Keratinocyte (primary cell): ENCODE data around the gene PARD3. TPM values are rescaled to one million over a fixed set of nuclear protein-coding genes. Genes with fewer than 3 reads are reported as not detected.

Source experiments
- DNase-seq: peaks from one replicate; pipeline ENCODE4 v3.0.0-alpha.2; 2011; ENCODE audit warnings: low read depth, missing footprints, low spot score
- FAIRE-seq: peaks from 2 replicates; lab custom pipeline; 2011; peaks lifted over from hg19 to GRCh38; lab: Jason Lieb, UNC
- H2AFZ ChIP-seq: 2 replicates; pipeline ENCODE4 v1.6.0; 2012; ENCODE audit warnings: low read length, control low read depth, inconsistent platforms; ENCODE audit not compliant: control insufficient read depth
- H3K27ac ChIP-seq: 2 replicates; pipeline ENCODE4 v1.5.1; 2011; ENCODE audit warnings: low read length; ENCODE audit not compliant: control insufficient read depth, insufficient read depth
- H3K27me3 ChIP-seq: 3 replicates; pipeline ENCODE4 v1.6.0; 2011; ENCODE audit warnings: low read length; ENCODE audit not compliant: control insufficient read depth, insufficient read depth; ENCODE audit errors: extremely low read depth
- H3K36me3 ChIP-seq, 2 experiments: 2 replicates in 1 of 2; 3 replicates in 1 of 2; pipeline ENCODE4 v1.5.1; 2011; ENCODE audit warnings: low read length in 2 of 2, mild to moderate bottlenecking in 1 of 2; ENCODE audit not compliant: control insufficient read depth in 2 of 2, insufficient read depth in 2 of 2; ENCODE audit errors: extremely low read depth in 1 of 2
- H3K4me1 ChIP-seq: 3 replicates; pipeline ENCODE4 v1.5.1; 2011; ENCODE audit warnings: low read length; ENCODE audit not compliant: control insufficient read depth, insufficient read depth; ENCODE audit errors: extremely low read depth
- H3K4me2 ChIP-seq: 3 replicates; pipeline ENCODE4 v1.6.0; 2011; ENCODE audit warnings: low read depth, low read length; ENCODE audit not compliant: control insufficient read depth, insufficient read depth; ENCODE audit errors: extremely low read depth
- H3K4me3 ChIP-seq, 3 experiments: fragments of 200-600 bp in 1 of 3; sonication (generic) in 1 of 3; 2 replicates in 2 of 3; 3 replicates in 1 of 3; pipeline ENCODE4 v1.5.1; 2011 to 2016; ENCODE audit warnings: low read length in 3 of 3, mild to moderate bottlenecking in 3 of 3, control low read depth in 2 of 3, inconsistent platforms in 1 of 3, low read depth in 1 of 3, mixed read lengths in 1 of 3, mixed run types in 1 of 3, moderate library complexity in 1 of 3; ENCODE audit not compliant: control insufficient read depth in 2 of 3, insufficient read depth in 2 of 3; ENCODE audit errors: extremely low read depth in 1 of 3
- H3K79me2 ChIP-seq: 2 replicates; pipeline ENCODE4 v1.6.0; 2012; ENCODE audit warnings: low read length; ENCODE audit not compliant: control insufficient read depth, insufficient read depth
- H3K9ac ChIP-seq: 3 replicates; pipeline ENCODE4 v1.6.0; 2011; ENCODE audit warnings: low read length; ENCODE audit not compliant: control insufficient read depth, insufficient read depth; ENCODE audit errors: extremely low read depth
- H3K9me1 ChIP-seq: 3 replicates; pipeline ENCODE4 v1.6.0; 2011; ENCODE audit warnings: low read length; ENCODE audit not compliant: control insufficient read depth, insufficient read depth; ENCODE audit errors: extremely low read depth
- H3K9me3 ChIP-seq: 2 replicates; pipeline ENCODE4 v1.5.1; 2012; ENCODE audit warnings: low read depth, low read length; ENCODE audit not compliant: control insufficient read depth
- H4K20me1 ChIP-seq: 3 replicates; pipeline ENCODE4 v1.6.0; 2011; ENCODE audit warnings: low read length; ENCODE audit not compliant: control insufficient read depth, insufficient read depth; ENCODE audit errors: extremely low read depth
- CTCF ChIP-seq, 3 experiments: IDR thresholded peaks in 1 of 3; conservative IDR thresholded peaks in 1 of 3; optimal IDR thresholded peaks in 1 of 3; 2 replicates in 2 of 3; 3 replicates in 1 of 3; pipeline versions ENCODE3 to v1.5.1; 2011; ENCODE audit warnings: low read length in 3 of 3, mild to moderate bottlenecking in 3 of 3, moderate library complexity in 2 of 3, control low read depth in 1 of 3, inconsistent platforms in 1 of 3; ENCODE audit not compliant: insufficient read depth in 2 of 3; ENCODE audit errors: extremely low read depth in 1 of 3
- EZH2 ChIP-seq: IDR thresholded peaks from one replicate; pipeline ENCODE4 v1.6.1; 2012; ENCODE audit warnings: inconsistent platforms, mild to moderate bottlenecking, low read length, moderate library complexity
- dilution Hi-C: fragments of 300-500 bp; cut with MboI; formaldehyde crosslinking; loops from one replicate; pipeline ENCODE4 v1.7.0; 2020; ENCODE audit warnings: low sequenced_read_pairs; ENCODE audit not compliant: extremely low pct_ligation_motif_present
- polyA plus RNA-seq, 5 experiments: library from polyadenylated mRNA; depleted of rRNA in 3 of 5; stranded (reverse) in 3 of 5; stranded (forward) in 1 of 5; unstranded in 1 of 5; fragments of >200 nt; gene quantifications; 1 replicate in 1 of 5; 2 replicates in 3 of 5; 3 replicates in 1 of 5; pipeline versions ENCODE4 v1.2.1 to v1.2.3, GENCODE V29; 2011 to 2012; ENCODE audit warnings: missing spikeins in 2 of 5, low read depth in 1 of 5, low replicate concordance in 1 of 5

PARD3 gene
- polyA plus RNA-seq, 1 donor (not counting 4 experiments of a cell fraction or from before 2014, with no cell fraction given): 46.4 TPM

GRCh38 chr10:34360984-34361383 is 454.1 kb downstream of the PARD3 start:
- Histone ChIP-seq H3K36me3 (no peaks in the 10 kb centered on the region), H3K4me2 (no peak overlapping the region), H3K27ac (no peak overlapping the region), H3K27me3 (no peaks in the 10 kb centered on the region), H2AFZ (no peak overlapping the region), H3K4me3 (no peak overlapping the region), H3K9me3 (no peaks in the 10 kb centered on the region), H3K9me1 (no peaks in the 10 kb centered on the region), H3K4me1 (no peaks in the 10 kb centered on the region), H3K79me2 (no peaks in the 10 kb centered on the region), H4K20me1 (no peaks in the 10 kb centered on the region), H3K9ac (no peak overlapping the region)
- FAIRE-seq (no peak), DNase-seq (no peak)
- dilution Hi-C loops: no loop called here
- TF ChIP-seq EZH2: no peak
- no peak for TF ChIP-seq CTCF (optimal IDR thresholded peaks at IDR 0.05 in 1 of 3, IDR thresholded peaks at IDR 0.05 in 1 of 3, conservative IDR thresholded peaks at IDR 0.05 in 1 of 3; ENCODE audit: extremely low read depth in 1 of 3, insufficient read depth in 2 of 3, low read length in 3 of 3)

GRCh38 chr10:34359435-34359813 is 455.7 kb downstream of the PARD3 start:
- Histone ChIP-seq H3K79me2 (no peaks in the 10 kb centered on the region), H3K4me1 (no peaks in the 10 kb centered on the region), H3K9ac (no peak overlapping the region), H3K27me3 (no peaks in the 10 kb centered on the region), H3K9me3 (no peaks in the 10 kb centered on the region), H3K9me1 (no peaks in the 10 kb centered on the region), H2AFZ (no peak overlapping the region), H3K36me3 (peaks cover 2 to 5% of the 10 kb centered on the region in 2 experiments), H3K4me3 (no peak overlapping the region), H3K27ac (no peak overlapping the region), H4K20me1 (no peaks in the 10 kb centered on the region), H3K4me2 (no peak overlapping the region)
- no peak for DNase-seq
- dilution Hi-C loops: no loop called here
- TF ChIP-seq CTCF (optimal IDR thresholded peaks at IDR 0.05 in 1 of 3, IDR thresholded peaks at IDR 0.05 in 1 of 3, conservative IDR thresholded peaks at IDR 0.05 in 1 of 3; ENCODE audit: extremely low read depth in 1 of 3, insufficient read depth in 2 of 3, low read length in 3 of 3): no peak
- no peak for TF ChIP-seq EZH2
- no peak for FAIRE-seq
